Activated CD4-positive, alpha-beta T cell treated with anti-CD3 and anti-CD28 coated beads, Interleukin-2, amount 50 U/mL, for 1 hour (primary cell): ENCODE results near the gene MRTFA.
"Not testable (repeated sequence)": the region's sequence is repeated elsewhere in the genome, so short reads cannot be mapped to it uniquely, and the experiment has no call there.

Experiments used
- DNase-seq: peaks from one replicate; pipeline ENCODE4 v3.0.0-alpha.2; 2020

Gene MRTFA

GRCh38 chr22:40594346-40594745, 42.2 kb downstream of the MRTFA start:
- no peak for DNase-seq

- no peak for DNase-seq
These were observed 42.9 kb downstream of the MRTFA start for GRCh38 chr22:40593460-40594273.

GRCh38 chr22:40592352-40593113, 44.0 kb downstream of the MRTFA start:
- DNase-seq = no peak

GRCh38 chr22:40588726-40589125, 47.8 kb downstream of the MRTFA start:
- DNase-seq = no peak

- no peak for DNase-seq
These were observed 49.7 kb downstream of the MRTFA start for GRCh38 chr22:40586781-40587180.

GRCh38 chr22:40585310-40585751, 51.2 kb downstream of the MRTFA start:
- DNase-seq = no peak

- DNase-seq = not testable (repeated sequence)
These were observed 51.8 kb downstream of the MRTFA start for GRCh38 chr22:40584766-40585165.

GRCh38 chr22:40583053-40583741, 53.3 kb downstream of the MRTFA start:
- no peak for DNase-seq

GRCh38 chr22:40582063-40582462, 54.5 kb downstream of the MRTFA start:
- no peak for DNase-seq

GRCh38 chr22:40580631-40581030, 55.9 kb downstream of the MRTFA start:
- DNase-seq = no peak

GRCh38 chr22:40578171-40578570, 58.3 kb downstream of the MRTFA start:
- DNase-seq = no peak

- no peak for DNase-seq
These were observed 63.5 kb downstream of the MRTFA start for GRCh38 chr22:40572976-40573375.

- no peak for DNase-seq
These were observed 64.6 kb downstream of the MRTFA start for GRCh38 chr22:40571887-40572286.

GRCh38 chr22:40567626-40568328, 68.7 kb downstream of the MRTFA start:
- DNase-seq = no peak

GRCh38 chr22:40567106-40567505, 69.4 kb downstream of the MRTFA start:
- DNase-seq = no peak

GRCh38 chr22:40560994-40561515, 75.5 kb downstream of the MRTFA start:
- no peak for DNase-seq

- DNase-seq = no peak
These were observed 76.0 kb downstream of the MRTFA start for GRCh38 chr22:40560551-40560950.

- no peak for DNase-seq
These were observed 78.5 kb downstream of the MRTFA start for GRCh38 chr22:40557972-40558371.

GRCh38 chr22:40556641-40557040, 79.9 kb downstream of the MRTFA start:
- DNase-seq = no peak

GRCh38 chr22:40554023-40554422, 82.5 kb downstream of the MRTFA start:
- DNase-seq = not testable (repeated sequence)

GRCh38 chr22:40553014-40553554, 83.4 kb downstream of the MRTFA start:
- no peak for DNase-seq

GRCh38 chr22:40552070-40552469, 84.4 kb downstream of the MRTFA start:
- DNase-seq = no peak
